Retinal pigment epithelial cell (primary cell): ENCODE measurements around the gene POT1.

Experiments used
- DNase-seq: peaks from one replicate; pipeline ENCODE4 v3.0.0-alpha.2; 2010; ENCODE audit warnings: low read depth
- H3K4me3 ChIP-seq: 2 replicates; pipeline ENCODE4 v1.5.1; 2011; ENCODE audit warnings: mild to moderate bottlenecking, low read length, control low read depth, moderate library complexity
- CTCF ChIP-seq: conservative IDR thresholded peaks from 2 replicates; pipeline ENCODE4 v1.5.1; 2011; ENCODE audit warnings: low read depth, low read length, control low read depth, inconsistent platforms

Gene POT1

GRCh38 chr7:124930173-124930623 lies 573 bp upstream of the POT1 start:
- no peak for TF ChIP-seq CTCF
- peak overlapping the region; percentile 81 for H3K4me3 ChIP-seq
- no peak for DNase-seq

- no peak overlapping the region for H3K4me3 ChIP-seq
- DNase-seq, result no peak
- no peak for TF ChIP-seq CTCF
These were observed 4.7 kb downstream of the POT1 start for GRCh38 chr7:124924906-124925305.

GRCh38 chr7:124922200-124922599 lies 7.4 kb downstream of the POT1 start:
- no peak for DNase-seq
- H3K4me3 ChIP-seq, result no peak overlapping the region
- TF ChIP-seq CTCF, result no peak

- no peak for TF ChIP-seq CTCF
- H3K4me3 ChIP-seq, result no peak overlapping the region
- DNase-seq, result no peak
These were observed 9.8 kb downstream of the POT1 start for GRCh38 chr7:124919841-124920240.

- H3K4me3 ChIP-seq, result no peak overlapping the region
- DNase-seq, result no peak
- no peak for TF ChIP-seq CTCF
These were observed 11.0 kb downstream of the POT1 start for GRCh38 chr7:124918662-124919061.

- no peak for DNase-seq
- no peak overlapping the region for H3K4me3 ChIP-seq
- no peak for TF ChIP-seq CTCF
These were observed 14.4 kb downstream of the POT1 start for GRCh38 chr7:124915242-124915641.

- no peak for TF ChIP-seq CTCF
- DNase-seq, result no peak
- no peak overlapping the region for H3K4me3 ChIP-seq
These were observed 15.3 kb downstream of the POT1 start for GRCh38 chr7:124914298-124914697.
